Keratinocyte (primary cell): ENCODE measurements around the gene GPC5.

Experiments
- CTCF ChIP-seq, 3 experiments: IDR thresholded peaks in 1 of 3; conservative IDR thresholded peaks in 1 of 3; optimal IDR thresholded peaks in 1 of 3; 2 replicates in 2 of 3; 3 replicates in 1 of 3; pipeline versions ENCODE3 to v1.5.1; 2011; ENCODE audit warnings: low read length in 3 of 3, mild to moderate bottlenecking in 3 of 3, moderate library complexity in 2 of 3, control low read depth in 1 of 3, inconsistent platforms in 1 of 3; ENCODE audit not compliant: insufficient read depth in 2 of 3; ENCODE audit errors: extremely low read depth in 1 of 3
- EZH2 ChIP-seq: IDR thresholded peaks from one replicate; pipeline ENCODE4 v1.6.1; 2012; ENCODE audit warnings: inconsistent platforms, mild to moderate bottlenecking, low read length, moderate library complexity

- TF ChIP-seq CTCF (optimal IDR thresholded peaks at IDR 0.05 in 1 of 3, IDR thresholded peaks at IDR 0.05 in 1 of 3, conservative IDR thresholded peaks at IDR 0.05 in 1 of 3; ENCODE audit: extremely low read depth in 1 of 3, insufficient read depth in 2 of 3, low read length in 3 of 3) = no peak
- TF ChIP-seq EZH2 = no peak
Measured at GRCh38 chr13:91513790-91514189, 115.4 kb downstream of the GPC5 start.
